H9 (cell line): ENCODE measurements around the gene ARHGAP40. TPM values are rescaled to one million over a fixed set of nuclear protein-coding genes. Genes with fewer than 3 reads are reported as not detected.

Experiments used
- DNase-seq: peaks from one replicate; pipeline ENCODE4 v3.0.0-alpha.2; 2017
- H2AFZ ChIP-seq: one replicate; pipeline ENCODE4 v1.6.1; 2013; ENCODE audit warnings: mild to moderate bottlenecking, low read length, control low read depth, moderate library complexity
- H2AK5ac ChIP-seq: 2 replicates; pipeline ENCODE4 v1.6.1; 2013; ENCODE audit warnings: low read length, control low read depth, mixed read lengths; ENCODE audit not compliant: insufficient read length
- H2BK120ac ChIP-seq: one replicate; pipeline ENCODE4 v1.6.1; 2013; ENCODE audit warnings: low read depth, mild to moderate bottlenecking, low read length, control low read depth, inconsistent platforms; ENCODE audit not compliant: poor library complexity, severe bottlenecking
- H2BK12ac ChIP-seq: 2 replicates; pipeline ENCODE4 v1.6.1; 2013; ENCODE audit warnings: low read length, control low read depth, mixed read lengths, low read depth; ENCODE audit not compliant: insufficient read length
- H2BK15ac ChIP-seq: 2 replicates; pipeline ENCODE4 v1.6.1; 2013; ENCODE audit warnings: low read depth, low read length, control low read depth
- H2BK20ac ChIP-seq: one replicate; pipeline ENCODE4 v1.6.1; 2013; ENCODE audit warnings: low read depth, mild to moderate bottlenecking, low read length, control low read depth, inconsistent platforms; ENCODE audit not compliant: poor library complexity, severe bottlenecking
- H2BK5ac ChIP-seq: 2 replicates; pipeline ENCODE4 v1.6.1; 2013; ENCODE audit warnings: low read length, control low read depth, mixed read lengths; ENCODE audit not compliant: insufficient read length
- H3K14ac ChIP-seq: 2 replicates; pipeline ENCODE4 v1.6.1; 2013; ENCODE audit warnings: low read length, control low read depth; ENCODE audit not compliant: insufficient read depth
- H3K18ac ChIP-seq: 2 replicates; pipeline ENCODE4 v1.6.1; 2013; ENCODE audit warnings: low read depth, mild to moderate bottlenecking, mixed read lengths, low read length, control low read depth; ENCODE audit not compliant: insufficient read length
- H3K23ac ChIP-seq: 2 replicates; pipeline ENCODE4 v1.6.1; 2013; ENCODE audit warnings: low read length, control low read depth, mixed read lengths, low read depth; ENCODE audit not compliant: insufficient read length
- H3K23me2 ChIP-seq: 2 replicates; pipeline ENCODE4 v1.6.1; 2013; ENCODE audit warnings: low read depth, mild to moderate bottlenecking, mixed read lengths, low read length, control low read depth; ENCODE audit not compliant: insufficient read length, poor library complexity, severe bottlenecking
- H3K27ac ChIP-seq: 2 replicates; pipeline ENCODE4 v1.5.1; 2013; ENCODE audit warnings: low read length, control low read depth, mixed read lengths, low read depth; ENCODE audit not compliant: insufficient read length
- H3K27me3 ChIP-seq: 2 replicates; pipeline ENCODE4 v1.6.1; 2013; ENCODE audit warnings: low read length, control low read depth, inconsistent platforms; ENCODE audit not compliant: insufficient read depth
- H3K4ac ChIP-seq: 2 replicates; pipeline ENCODE4 v1.6.1; 2013; ENCODE audit warnings: low read depth, mild to moderate bottlenecking, control low read depth, inconsistent platforms, low read length, moderate library complexity
- H3K4me1 ChIP-seq: 2 replicates; pipeline ENCODE4 v1.6.1; 2013; ENCODE audit warnings: low read length, control low read depth, inconsistent platforms; ENCODE audit not compliant: insufficient read depth
- H3K4me2 ChIP-seq: 2 replicates; pipeline ENCODE4 v1.6.1; 2013; ENCODE audit warnings: low read length, control low read depth, mixed read lengths; ENCODE audit not compliant: insufficient read length, insufficient read depth
- H3K56ac ChIP-seq: 2 replicates; pipeline ENCODE4 v1.6.1; 2013; ENCODE audit warnings: low read depth, mild to moderate bottlenecking, mixed read lengths, low read length, control low read depth; ENCODE audit not compliant: insufficient read length
- H3K79me1 ChIP-seq: 2 replicates; pipeline ENCODE4 v1.6.1; 2013; ENCODE audit warnings: low read depth, mild to moderate bottlenecking, moderate library complexity, low read length, control low read depth, inconsistent platforms; ENCODE audit not compliant: insufficient read depth, poor library complexity, severe bottlenecking
- H3K79me2 ChIP-seq: 2 replicates; pipeline ENCODE4 v1.6.1; 2013; ENCODE audit warnings: low read length, control low read depth, inconsistent platforms; ENCODE audit not compliant: insufficient read depth
- H3K9ac ChIP-seq: 2 replicates; pipeline ENCODE4 v1.6.1; 2013; ENCODE audit warnings: low read length, control low read depth, mixed read lengths; ENCODE audit not compliant: insufficient read length; ENCODE audit errors: extremely low read depth
- H3K9me3 ChIP-seq: one replicate; pipeline ENCODE4 v1.6.1; 2013; ENCODE audit warnings: low read depth, low read length, inconsistent platforms; ENCODE audit not compliant: control insufficient read depth
- H3T11ph ChIP-seq: one replicate; pipeline ENCODE4 v1.6.1; 2013; ENCODE audit warnings: mild to moderate bottlenecking, low read length, control low read depth, inconsistent platforms
- H4K20me1 ChIP-seq: one replicate; pipeline ENCODE4 v1.6.1; 2013; ENCODE audit not compliant: control insufficient read depth, insufficient read length, insufficient read depth
- H4K5ac ChIP-seq: 2 replicates; pipeline ENCODE4 v1.6.1; 2013; ENCODE audit warnings: low read depth, mild to moderate bottlenecking, mixed read lengths, low read length, control low read depth; ENCODE audit not compliant: insufficient read length
- H4K8ac ChIP-seq: replicated peaks from 2 replicates; pipeline ENCODE4 v1.6.1; 2013; ENCODE audit warnings: low read length, control low read depth, mixed read lengths, low read depth; ENCODE audit not compliant: insufficient read length
- H4K91ac ChIP-seq: 2 replicates; pipeline ENCODE4 v1.6.1; 2013; ENCODE audit warnings: low read depth, mild to moderate bottlenecking, moderate library complexity, mixed read lengths, low read length, control low read depth; ENCODE audit not compliant: insufficient read length
- H3K27ac Mint-ChIP-seq, 3 experiments: 2 replicates in 2 of 3; 3 replicates in 1 of 3; pipeline ENCODE4 v1.8.0; 2020 to 2021; ENCODE audit warnings: mixed read lengths in 3 of 3, mild to moderate bottlenecking in 1 of 3, moderate library complexity in 1 of 3
- H3K27me3 Mint-ChIP-seq: 2 replicates; pipeline ENCODE4 v1.8.0; 2021; ENCODE audit warnings: low read depth, mild to moderate bottlenecking, moderate library complexity, mixed read lengths
- H3K36me3 Mint-ChIP-seq, 3 experiments: 2 replicates in 2 of 3; 3 replicates in 1 of 3; pipeline ENCODE4 v1.8.0; 2020 to 2021; ENCODE audit warnings: low read depth in 3 of 3, mixed read lengths in 3 of 3; ENCODE audit not compliant: insufficient read depth in 1 of 3
- H3K4me1 Mint-ChIP-seq, 2 experiments: 2 replicates each; pipeline ENCODE4 v1.8.0; 2020; ENCODE audit warnings: mixed read lengths in 2 of 2
- H3K4me3 Mint-ChIP-seq, 2 experiments: 2 replicates in 1 of 2; 3 replicates in 1 of 2; pipeline ENCODE4 v1.8.0; 2020 to 2021; ENCODE audit warnings: mild to moderate bottlenecking in 2 of 2, mixed read lengths in 2 of 2, moderate library complexity in 1 of 2
- H3K9me3 Mint-ChIP-seq, 2 experiments: 2 replicates in 1 of 2; 3 replicates in 1 of 2; pipeline ENCODE4 v1.8.0; 2020; ENCODE audit warnings: mild to moderate bottlenecking in 2 of 2, mixed read lengths in 2 of 2, moderate library complexity in 1 of 2
- WGBS: extraction: QIAGEN DNeasy Blood & Tissue Kit; methylation state at CpG from one replicate; pipeline ENCODE4 v1.1.7; 2013; ENCODE audit warnings: missing lambda C conversion rate, low lambda C conversion rate, mixed read lengths; ENCODE audit not compliant: insufficient read length; ENCODE audit errors: extremely low coverage; 5-methylcytosine and 5-hydroxymethylcytosine counted together
- total RNA-seq: library from RNA; stranded (reverse); gene quantifications from 2 replicates; pipeline ENCODE4 v1.2.1, GENCODE V29; 2021
- TF ChIP-seq, protein P1 (sequence below): fragments of 200-600 bp; sonication (generic); conservative IDR thresholded peaks from 3 replicates; pipeline ENCODE4 v1.8.0; 2021; ENCODE audit warnings: antibody characterized with exemption, mild to moderate bottlenecking

Gene ARHGAP40
- total RNA-seq, 1 experiment from 2014 or later = 0.17 TPM

- no peak overlapping the region for H2BK20ac ChIP-seq
- Mint-ChIP-seq H3K36me3 (no peaks in the 10 kb centered on the region), H3K9me3 (no peaks in the 10 kb centered on the region), H3K4me1 (peaks cover 10 to 13% of the 10 kb centered on the region in 2 experiments), H3K27ac (no peak overlapping the region; a peak in 1 of 7 replicates), H3K27me3 (peaks cover 61% of the 10 kb centered on the region), H3K4me3 (no peak overlapping the region)
- H3K4me2 ChIP-seq = no peak overlapping the region
- no peak overlapping the region for H2BK5ac ChIP-seq
- no peak overlapping the region for H2BK15ac ChIP-seq
- WGBS = 96% methylated on average over 2 of the region's 2 CpGs
- H3K18ac ChIP-seq = no peak overlapping the region
- H4K5ac ChIP-seq = no peak overlapping the region
- no peaks in the 10 kb centered on the region for H3K79me1 ChIP-seq
- H3T11ph ChIP-seq = no peak overlapping the region
- no peaks in the 10 kb centered on the region for H3K79me2 ChIP-seq
- H3K9me3 ChIP-seq = no peaks in the 10 kb centered on the region
- H3K23ac ChIP-seq = no peak overlapping the region
- DNase-seq = no peak
- H3K4ac ChIP-seq = no peak overlapping the region
- TF ChIP-seq, protein P1, sequence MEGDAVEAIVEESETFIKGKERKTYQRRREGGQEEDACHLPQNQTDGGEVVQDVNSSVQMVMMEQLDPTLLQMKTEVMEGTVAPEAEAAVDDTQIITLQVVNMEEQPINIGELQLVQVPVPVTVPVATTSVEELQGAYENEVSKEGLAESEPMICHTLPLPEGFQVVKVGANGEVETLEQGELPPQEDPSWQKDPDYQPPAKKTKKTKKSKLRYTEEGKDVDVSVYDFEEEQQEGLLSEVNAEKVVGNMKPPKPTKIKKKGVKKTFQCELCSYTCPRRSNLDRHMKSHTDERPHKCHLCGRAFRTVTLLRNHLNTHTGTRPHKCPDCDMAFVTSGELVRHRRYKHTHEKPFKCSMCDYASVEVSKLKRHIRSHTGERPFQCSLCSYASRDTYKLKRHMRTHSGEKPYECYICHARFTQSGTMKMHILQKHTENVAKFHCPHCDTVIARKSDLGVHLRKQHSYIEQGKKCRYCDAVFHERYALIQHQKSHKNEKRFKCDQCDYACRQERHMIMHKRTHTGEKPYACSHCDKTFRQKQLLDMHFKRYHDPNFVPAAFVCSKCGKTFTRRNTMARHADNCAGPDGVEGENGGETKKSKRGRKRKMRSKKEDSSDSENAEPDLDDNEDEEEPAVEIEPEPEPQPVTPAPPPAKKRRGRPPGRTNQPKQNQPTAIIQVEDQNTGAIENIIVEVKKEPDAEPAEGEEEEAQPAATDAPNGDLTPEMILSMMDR = no peak
- H3K27ac ChIP-seq = no peak overlapping the region
- H3K9ac ChIP-seq = no peak overlapping the region
- H2BK120ac ChIP-seq = no peak overlapping the region
- no peaks in the 10 kb centered on the region; the same call in 1 of the 2 replicates for H3K4me1 ChIP-seq
- H2AK5ac ChIP-seq = no peak overlapping the region
- H3K14ac ChIP-seq = no peak overlapping the region
- no peaks in the 10 kb centered on the region for H4K20me1 ChIP-seq
- H2BK12ac ChIP-seq = no peak overlapping the region
- H3K23me2 ChIP-seq = peaks cover 9% of the 10 kb centered on the region
- no peak overlapping the region for H3K56ac ChIP-seq
- no peak overlapping the region for H2AFZ ChIP-seq
- no peak overlapping the region for H4K8ac ChIP-seq
- H4K91ac ChIP-seq = no peak overlapping the region
- peaks cover 16% of the 10 kb centered on the region; the same call in 1 of the 2 replicates for H3K27me3 ChIP-seq
Observed at GRCh38 chr20:38642498-38642897, 40.9 kb downstream of the ARHGAP40 start.
